Measurements from ENCODE around the gene CMSS1.

The CMSS1 gene

GRCh38 chr3:99923873-99924272 is 106.2 kb downstream of the CMSS1 start:
- no peak for DNase-seq (ENCODE audit: extremely low read depth, low read depth)
- TF ChIP-seq CTCF (IDR thresholded peaks at IDR 0.05; ENCODE audit: low read depth, low read length, missing control alignments) = no peak
- H3K4me3 ChIP-seq (replicated peaks; ENCODE audit: low read depth, low read length) = no peak overlapping the region

GRCh38 chr3:99925584-99926230 is 108.0 kb downstream of the CMSS1 start:
- TF ChIP-seq CTCF (IDR thresholded peaks at IDR 0.05; ENCODE audit: low read depth, low read length, missing control alignments) = no peak
- no peak overlapping the region for H3K4me3 ChIP-seq (replicated peaks; ENCODE audit: low read depth, low read length)
- DNase-seq (ENCODE audit: extremely low read depth, low read depth) = peak; percentile 84

- no peak for TF ChIP-seq CTCF (IDR thresholded peaks at IDR 0.05; ENCODE audit: low read depth, low read length, missing control alignments)
- H3K4me3 ChIP-seq (replicated peaks; ENCODE audit: low read depth, low read length) = no peak overlapping the region
- DNase-seq (ENCODE audit: extremely low read depth, low read depth) = no peak
Observed at GRCh38 chr3:99927671-99928457, 110.2 kb downstream of the CMSS1 start.

GRCh38 chr3:99928771-99929744 is 111.4 kb downstream of the CMSS1 start:
- H3K4me3 ChIP-seq (replicated peaks; ENCODE audit: low read depth, low read length) = no peak overlapping the region
- DNase-seq (ENCODE audit: extremely low read depth, low read depth) = no peak
- no peak for TF ChIP-seq CTCF (IDR thresholded peaks at IDR 0.05; ENCODE audit: low read depth, low read length, missing control alignments)

GRCh38 chr3:99929745-99930139 is 112.1 kb downstream of the CMSS1 start:
- no peak for TF ChIP-seq CTCF (IDR thresholded peaks at IDR 0.05; ENCODE audit: low read depth, low read length, missing control alignments)
- no peak for DNase-seq (ENCODE audit: extremely low read depth, low read depth)
- H3K4me3 ChIP-seq (replicated peaks; ENCODE audit: low read depth, low read length) = no peak overlapping the region

GRCh38 chr3:99931059-99931458 is 113.4 kb downstream of the CMSS1 start:
- DNase-seq (ENCODE audit: extremely low read depth, low read depth) = no peak
- no peak for TF ChIP-seq CTCF (IDR thresholded peaks at IDR 0.05; ENCODE audit: low read depth, low read length, missing control alignments)
- no peak overlapping the region for H3K4me3 ChIP-seq (replicated peaks; ENCODE audit: low read depth, low read length)
